ENCODE results near the gene SMAD6.
"Not testable (repeated sequence)": the region's sequence is repeated elsewhere in the genome, so short reads cannot be mapped to it uniquely, and the experiment has no call there.

The SMAD6 gene

DNA sequence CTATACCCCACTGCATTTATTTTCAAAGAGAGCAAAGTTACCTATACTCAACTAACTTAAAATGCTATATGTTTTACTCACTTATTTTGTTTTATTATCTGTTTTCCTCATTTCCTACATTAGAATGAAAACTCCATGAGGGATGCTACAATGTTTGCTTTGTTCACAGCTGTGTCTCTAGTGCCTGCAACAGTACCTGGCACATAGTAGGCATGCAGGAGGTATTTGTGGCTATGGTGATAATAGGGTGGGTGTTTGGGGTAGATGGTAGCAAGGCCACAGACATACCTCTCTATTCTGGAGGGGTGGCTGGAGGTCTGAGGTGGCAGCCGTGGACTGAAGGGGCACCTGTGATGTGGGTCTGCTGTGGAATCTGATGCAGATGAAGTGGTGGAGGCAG lies 24.7 kb upstream of the SMAD6 start:
- no peak for DNase-seq

DNA sequence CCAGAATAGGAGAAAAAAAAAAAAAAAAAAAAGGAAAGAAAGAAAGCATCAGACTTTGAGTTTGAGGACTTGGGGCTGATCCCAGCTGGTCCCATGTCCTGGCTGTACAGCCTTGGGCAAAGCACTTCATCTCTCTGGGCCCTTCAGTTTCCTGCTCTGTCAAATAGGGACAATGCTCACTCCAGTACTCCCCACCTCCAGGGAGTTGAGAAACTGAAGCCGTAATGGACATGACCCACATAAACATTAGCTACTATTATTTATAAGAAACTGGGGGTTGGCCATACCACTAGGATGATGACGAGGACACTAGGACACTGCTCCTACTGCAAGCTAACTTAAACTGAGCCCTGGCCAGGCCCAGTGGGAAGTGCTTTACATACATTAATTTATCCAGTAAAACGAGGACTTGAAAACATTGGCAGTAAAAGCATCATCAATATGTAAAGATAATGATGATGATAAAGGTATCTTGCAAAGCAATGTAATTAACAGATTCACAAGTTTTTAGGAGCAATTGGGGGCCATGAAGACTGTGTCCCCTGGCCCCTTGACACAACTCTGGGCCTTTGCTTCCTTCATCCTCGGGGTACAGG lies 22.9 kb upstream of the SMAD6 start:
- no peak for DNase-seq

DNA sequence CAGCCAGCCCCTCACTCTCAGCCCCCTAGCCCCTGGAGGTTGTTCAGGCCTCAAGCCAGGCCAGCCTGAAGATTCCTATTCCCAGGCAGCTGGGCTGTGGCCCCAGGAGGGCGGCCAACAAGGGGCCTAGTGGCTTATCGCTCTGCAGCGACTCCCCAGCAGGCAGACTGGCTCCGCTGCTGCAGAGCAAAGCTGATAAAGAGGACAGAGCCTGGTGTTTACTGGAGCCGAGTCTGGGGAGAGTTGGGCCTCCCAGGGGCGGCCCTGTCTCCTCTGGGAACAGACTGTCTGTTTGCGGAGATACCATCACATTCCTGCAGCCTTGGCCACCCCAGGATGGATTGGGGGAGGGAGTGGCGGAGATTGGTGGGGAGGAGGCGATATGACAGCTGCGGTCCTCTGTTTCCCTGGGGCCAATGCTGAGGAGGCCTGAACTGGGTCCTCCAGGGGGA lies 22.4 kb upstream of the SMAD6 start:
- no peak for DNase-seq

DNA sequence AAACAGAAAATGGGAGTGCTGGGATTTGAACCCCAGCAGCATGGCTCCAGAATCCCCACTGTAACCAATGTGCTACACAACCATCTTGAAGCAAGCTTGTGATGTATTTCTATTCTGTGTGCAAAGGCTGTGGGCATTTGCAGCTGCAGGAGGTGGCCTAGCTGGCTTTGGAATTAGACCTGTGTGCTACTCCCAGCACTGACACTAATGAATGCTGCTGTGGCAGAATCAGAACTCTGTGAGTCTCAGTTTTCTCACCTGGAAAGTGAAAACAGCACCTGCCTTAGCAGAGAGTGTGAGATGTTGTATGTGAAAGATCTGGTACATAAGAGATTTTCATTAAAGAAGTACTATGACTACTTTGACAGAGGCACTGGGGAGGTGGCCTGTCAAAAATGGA lies 21.5 kb upstream of the SMAD6 start:
- no peak for DNase-seq

DNA sequence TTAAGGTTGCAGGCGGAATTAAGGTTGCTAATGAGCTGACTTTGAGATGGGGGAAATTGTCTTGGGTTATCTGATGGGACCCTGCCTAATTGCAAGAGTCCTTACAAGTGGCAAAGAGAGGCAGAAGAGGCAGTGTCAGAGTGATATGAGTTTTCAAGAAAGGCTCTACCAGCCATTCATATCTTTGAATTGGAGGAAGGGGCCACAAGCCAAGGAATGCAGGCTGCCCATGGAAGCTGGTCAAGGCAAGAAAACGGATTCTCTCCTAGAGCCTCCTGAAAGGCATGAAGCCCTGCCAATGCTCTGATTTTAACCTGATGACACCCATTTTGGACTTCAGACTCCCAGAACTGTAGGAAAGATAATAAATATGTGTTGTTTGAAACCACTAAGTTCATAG lies 20.6 kb upstream of the SMAD6 start:
- no peak for DNase-seq

DNA sequence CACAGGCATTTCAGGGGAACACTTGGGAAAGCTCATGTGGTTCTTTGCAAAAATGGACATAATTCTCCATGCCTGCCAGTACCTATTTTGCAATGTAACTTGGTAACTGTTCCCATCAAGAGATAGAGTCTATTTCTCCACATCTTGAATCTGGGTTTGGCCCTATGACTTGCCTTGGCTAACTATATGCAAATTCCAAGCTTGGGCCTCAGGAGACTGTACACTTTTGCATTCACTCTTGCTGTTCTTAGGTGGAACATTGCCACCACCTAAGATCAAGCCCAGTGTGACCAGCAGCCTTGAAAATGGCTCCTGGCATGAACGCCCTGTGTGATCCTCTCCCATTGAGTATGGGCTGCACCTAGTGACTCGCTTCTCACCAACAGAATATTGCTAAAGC lies 19.8 kb upstream of the SMAD6 start:
- no peak for DNase-seq

DNA sequence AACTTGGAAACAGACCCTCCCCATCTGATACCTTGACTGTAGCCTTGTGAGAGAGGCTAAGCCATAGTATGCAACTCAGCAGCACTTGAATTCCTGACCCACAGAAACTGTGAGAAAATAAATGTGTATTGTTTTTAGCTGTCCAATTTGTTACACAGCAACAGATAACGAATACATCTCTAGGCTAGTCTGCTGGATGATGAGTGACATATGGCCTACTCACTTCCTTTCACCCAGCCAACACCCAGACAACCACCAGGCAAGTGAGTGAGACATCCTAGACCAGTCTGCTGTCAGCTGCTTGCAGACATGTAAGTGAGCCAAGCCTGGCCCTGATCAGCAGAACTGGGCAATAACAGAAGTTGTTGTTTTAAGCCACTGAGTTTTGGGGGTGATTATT lies 19.2 kb upstream of the SMAD6 start:
- no peak for DNase-seq

DNA sequence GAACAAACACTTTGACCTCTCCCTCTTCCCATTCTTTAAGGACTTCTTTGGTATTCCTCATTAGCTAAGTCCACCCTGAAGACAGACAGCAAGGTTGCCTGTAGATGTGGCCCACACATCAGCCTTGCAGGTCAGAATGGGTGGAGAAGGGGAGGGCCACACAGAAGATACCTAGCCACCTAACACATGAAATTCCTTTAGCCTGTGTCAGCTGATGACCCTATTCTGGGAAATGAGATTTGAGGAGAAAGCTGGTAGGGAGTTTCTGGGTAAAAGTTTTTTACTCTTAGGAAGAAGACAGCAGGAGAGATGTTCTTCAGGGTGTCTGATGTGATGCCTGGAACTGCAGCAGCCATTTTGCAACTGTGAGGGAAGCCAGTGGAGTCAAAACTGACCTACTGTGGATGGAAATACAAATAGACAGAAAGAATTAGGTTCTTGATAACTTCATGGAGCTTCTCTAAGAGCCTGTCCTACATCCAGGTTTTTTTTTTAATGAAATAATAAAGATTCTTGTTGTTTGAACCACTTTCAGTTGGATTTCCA lies 17.8 kb upstream of the SMAD6 start:
- no peak for DNase-seq

DNA sequence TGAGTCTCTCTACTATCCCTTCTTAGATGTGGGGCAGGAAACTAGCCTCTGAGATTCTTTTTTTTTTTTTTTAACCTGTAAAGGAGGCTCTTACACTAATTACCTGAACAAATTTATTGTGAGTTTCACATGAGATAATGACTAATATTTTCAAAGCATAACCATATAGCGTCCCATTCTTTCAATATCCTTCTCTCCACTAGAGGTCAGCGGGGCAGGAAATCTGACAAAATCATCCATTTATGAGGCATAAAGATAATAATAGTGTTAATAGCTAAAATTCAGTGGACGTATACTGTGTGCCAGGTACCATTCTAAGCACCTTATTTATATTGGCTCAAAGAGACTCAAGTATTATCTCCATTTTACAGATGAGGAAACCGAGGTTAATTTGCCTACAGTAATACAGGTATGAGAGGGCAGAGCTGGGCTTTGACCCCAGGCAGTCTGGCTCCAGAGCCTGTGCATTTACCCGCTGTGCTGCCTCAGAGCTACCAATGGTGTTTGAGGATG lies 16.3 kb upstream of the SMAD6 start:
- DNase-seq = no peak

DNA sequence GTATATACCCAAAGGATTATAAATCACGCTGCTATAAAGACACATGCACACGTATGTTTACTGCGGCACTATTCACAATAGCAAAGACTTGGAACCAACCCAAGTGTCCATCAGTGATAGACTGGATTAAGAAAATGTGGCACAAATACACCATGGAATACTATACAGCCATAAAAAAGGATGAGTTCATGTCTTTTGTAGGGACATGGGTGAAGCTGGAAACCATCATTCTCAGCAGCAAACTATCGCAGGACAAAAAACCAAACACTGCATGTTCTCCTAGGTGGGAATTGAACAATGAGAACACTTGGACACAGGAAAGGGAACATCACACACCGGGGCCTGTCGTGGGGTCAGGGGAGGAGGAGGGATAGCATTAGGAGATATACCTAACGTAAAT lies 11.1 kb upstream of the SMAD6 start:
- not testable (repeated sequence) for DNase-seq

DNA sequence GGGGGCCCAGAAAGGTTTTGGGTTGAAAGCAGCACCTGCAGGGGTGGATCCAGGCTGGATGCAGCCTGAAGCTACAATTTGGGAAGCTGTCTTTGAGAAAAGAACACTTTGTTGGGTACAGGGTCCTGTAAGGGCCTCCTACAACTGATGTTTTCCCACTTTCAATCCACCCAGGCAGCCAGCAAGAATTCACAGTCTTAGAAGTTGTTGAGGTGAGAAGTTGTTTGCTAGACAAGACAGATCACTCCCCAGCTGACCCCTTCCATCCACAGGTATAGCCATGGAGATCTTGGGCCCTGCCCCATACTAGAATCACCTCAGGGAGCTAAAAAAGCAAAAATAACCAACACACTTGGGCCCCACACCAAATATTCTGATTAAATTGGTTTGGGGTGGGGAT lies 10.3 kb upstream of the SMAD6 start:
- DNase-seq = no peak

DNA sequence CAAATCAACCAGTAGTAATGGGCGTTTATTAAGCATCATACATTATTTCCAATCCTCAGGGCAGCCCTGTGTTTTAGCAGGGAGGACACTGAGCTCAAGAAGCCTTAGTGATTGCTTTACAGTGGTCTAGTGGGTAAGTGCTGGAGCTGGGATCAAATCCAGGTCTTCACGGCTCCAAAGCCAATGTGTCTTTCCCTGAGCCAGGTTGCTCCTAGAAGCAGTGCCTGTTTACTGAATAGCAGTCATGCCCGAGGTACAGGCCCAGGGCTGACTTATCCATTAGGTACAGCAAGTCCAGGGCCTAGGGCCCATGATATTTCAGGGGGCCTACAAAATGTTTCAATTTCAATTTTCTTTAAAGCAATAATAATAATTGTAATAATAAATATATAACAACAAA lies 9.6 kb upstream of the SMAD6 start:
- DNase-seq = no peak

DNA sequence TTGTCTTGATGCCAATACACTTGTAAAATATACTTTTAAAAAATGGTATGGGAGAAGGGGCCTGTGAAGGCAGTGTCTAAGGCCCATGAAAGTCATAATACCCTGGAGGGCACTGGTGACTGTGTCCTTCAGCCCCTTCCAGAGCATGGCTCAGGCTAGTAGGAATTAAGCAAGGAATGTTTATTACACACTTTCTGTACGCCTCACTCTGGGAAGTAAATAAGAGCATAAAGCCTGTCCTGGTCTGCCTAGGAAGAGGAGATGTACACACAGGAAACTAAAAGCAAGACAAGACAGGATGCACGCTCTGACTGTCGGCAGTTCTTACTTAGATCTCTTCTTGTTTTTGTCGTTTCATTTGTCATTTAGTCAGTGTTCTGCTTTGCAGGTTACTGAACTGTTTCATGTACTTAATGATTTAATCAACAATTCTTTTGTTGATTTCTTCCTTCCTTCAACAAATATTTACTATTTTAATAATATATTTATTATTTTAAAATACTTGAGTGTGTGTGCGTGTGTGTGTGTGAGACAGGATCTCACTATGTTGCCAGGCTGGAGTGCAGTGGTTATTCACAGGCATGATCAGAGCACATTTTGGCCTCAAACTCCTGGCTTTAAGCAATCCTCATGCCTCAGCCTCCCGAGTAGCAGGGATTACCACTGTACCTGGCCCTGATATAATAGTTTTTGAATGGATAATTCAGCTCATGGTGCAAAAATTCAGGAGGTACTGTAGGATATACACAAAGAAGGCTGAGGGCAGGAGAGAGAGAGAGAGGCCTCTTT lies 9.0 kb upstream of the SMAD6 start:
- DNase-seq = no peak

DNA sequence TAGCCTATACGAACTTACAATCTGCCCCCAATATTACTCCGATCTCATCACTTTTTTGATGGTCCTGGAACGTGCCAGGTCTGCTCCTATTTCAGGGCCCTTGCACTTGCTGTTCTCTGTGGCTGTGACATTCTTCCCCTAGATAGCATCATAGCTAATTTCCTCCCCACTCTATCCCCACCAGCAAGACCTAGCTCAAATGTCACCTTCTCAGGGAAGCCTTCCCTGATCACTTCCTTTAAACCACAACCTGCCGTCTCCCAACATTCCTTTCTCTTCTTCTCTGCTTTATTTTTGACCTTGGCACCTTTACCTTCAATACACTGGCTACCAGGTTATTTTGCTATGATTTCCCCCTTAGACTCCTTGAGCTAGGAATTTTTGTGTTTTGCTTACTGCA lies 5.3 kb upstream of the SMAD6 start:
- DNase-seq = no peak

DNA sequence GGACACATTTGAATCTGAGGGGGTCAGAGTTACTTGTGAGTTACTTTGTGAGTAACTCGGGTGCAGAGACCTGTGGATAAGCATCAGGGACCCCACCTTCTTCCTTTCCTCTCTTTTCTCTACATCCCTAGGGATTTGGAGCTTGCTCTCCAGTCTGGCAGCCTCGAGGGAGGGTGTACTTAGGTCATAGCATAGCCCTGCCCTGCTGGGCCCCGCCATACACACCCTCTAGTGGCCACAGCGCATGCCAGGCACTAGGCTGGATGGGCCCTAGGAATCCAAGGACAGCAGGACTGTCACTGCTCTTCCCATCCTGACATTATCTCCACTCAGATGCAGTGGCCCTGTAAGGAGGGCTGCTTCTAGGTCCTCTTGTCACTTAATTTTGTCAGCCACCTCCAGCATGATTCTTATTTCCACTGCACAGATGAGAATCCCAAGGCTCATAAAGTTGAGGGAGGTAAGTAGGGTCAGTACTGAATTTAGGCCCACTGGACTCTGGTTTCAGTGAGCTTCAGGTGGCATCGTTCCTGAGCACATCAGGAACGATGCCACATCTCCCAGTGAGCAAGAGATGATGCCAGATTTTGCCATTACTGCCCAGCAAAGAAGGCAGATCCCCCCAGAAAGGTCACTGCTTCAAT lies 3.6 kb upstream of the SMAD6 start:
- DNase-seq = no peak

DNA sequence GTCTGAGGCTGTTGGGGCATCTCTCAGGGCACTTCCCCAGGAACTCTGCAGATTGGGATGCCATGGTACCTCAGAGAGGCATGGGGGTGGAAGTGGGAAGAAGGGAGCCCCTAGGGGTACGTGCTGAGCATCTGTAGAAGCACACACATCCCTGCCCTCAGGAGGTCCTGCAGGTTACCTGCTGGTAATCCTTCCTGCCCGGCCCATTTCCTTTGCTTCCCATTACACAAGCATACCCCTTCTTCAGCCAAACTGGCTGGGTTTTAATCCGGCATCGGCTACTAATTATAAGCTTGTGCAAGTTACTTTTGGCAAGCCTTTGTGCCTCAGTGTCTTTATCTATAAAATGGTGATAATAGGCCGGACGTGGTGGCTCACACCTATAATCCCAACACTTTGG lies 3.1 kb upstream of the SMAD6 start:
- no peak for DNase-seq

DNA sequence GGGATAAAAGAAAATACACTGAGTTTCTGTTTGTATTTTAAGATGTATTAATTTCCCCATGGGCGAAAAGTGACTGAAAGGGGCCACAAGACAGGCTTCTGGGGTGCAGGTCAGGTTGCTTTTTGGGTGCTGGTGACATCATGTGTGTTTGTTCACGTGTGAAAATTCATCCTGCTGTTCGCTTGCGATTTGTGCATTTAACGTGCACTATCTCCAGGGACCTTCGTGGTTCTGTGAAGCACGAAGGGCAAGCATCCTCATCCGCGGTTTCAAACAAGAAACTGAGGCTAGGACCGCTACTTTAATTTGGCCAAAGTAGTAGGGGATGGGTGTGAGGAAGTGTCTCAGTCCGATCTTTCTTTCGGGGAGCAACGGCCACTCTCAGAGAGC lies 1.6 kb upstream of the SMAD6 start:
- DNase-seq = peak; percentile 11

DNA sequence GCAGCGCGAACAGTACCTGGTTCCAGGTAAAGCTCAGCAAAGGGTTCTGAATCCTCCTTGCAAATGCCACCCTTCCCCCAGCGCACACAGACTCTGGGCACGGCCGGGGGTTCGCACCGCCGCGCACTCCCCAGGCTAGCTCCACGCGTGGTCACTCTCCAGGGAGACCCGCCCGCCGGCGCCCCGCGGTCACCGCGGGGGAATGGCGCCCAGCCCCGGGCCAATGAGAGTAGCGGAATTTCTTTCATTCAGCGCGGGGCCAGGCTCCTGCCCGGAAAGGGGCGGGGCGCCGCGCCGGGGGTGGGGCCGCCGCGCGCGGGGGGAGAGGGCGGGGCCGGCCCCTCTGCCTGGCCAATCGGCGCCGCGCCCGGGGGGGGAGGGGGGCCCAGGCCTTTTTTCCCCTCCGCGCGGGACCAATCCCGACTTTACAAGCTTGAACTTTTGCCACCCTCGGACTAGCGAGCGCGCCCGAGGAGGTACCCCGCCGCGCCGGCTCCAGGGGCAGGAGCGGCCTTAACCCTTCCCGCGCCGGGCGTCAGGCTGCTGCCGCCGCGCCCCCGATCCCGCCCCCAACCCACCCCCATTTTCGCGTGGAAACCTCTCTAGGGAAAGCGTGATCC lies 1.1 kb upstream of the SMAD6 start:
- peak; percentile 88 for DNase-seq

DNA sequence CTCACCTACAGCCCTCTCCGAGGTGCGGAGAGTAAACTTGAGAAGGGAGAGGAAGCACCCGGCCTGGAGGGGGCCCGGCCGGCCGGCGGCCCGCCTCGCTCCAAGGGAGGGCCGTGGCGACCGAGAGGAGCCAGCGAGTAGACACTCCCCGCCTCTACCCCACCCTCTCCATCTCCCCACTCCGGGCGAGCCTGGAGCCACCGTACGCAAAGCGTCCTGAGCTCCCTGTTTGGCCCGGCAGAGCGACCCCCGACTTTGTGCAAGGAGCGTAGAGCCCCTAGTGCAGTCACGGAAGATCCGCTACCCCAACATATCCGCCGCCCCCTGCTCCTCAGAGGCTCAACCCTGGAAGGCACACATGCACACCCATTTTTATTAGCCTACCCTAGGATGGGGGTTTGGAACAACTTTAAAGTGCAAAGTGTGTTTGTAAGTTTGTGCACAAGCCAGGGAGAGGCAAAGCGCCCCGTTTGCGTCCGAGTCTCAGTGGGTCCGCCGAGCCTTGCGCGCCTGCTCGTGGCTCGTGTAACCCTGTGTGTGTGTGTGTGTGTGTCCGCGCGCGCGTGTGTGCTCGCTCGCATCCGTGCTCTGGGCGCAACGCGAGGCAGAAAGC lies 508 bp upstream of the SMAD6 start:
- DNase-seq = no peak

DNA sequence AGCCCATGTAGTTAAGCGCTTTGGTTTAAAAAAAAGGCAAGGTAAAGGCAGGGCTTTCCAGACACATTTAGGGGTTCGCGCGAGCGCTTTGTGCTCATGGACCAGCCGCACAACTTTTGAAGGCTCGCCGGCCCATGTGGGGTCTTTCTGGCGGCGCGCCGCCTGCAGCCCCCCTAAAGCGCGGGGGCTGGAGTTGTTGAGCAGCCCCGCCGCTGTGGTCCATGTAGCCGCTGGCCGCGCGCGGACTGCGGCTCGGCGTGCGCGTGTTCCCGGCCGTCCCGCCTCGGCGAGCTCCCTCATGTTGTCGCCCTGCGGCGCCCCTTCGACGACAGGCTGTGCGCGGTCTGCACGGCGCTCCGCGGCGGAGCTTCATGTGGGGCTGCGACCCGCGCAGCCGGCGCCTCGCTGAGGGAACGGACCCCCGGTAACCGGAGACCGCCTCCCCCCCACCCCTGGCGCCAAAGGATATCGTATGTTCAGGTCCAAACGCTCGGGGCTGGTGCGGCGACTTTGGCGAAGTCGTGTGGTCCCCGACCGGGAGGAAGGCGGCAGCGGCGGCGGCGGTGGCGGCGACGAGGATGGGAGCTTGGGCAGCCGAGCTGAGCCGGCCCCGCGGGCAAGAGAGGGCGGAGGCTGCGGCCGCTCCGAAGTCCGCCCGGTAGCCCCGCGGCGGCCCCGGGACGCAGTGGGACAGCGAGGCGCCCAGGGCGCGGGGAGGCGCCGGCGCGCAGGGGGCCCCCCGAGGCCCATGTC lies 927 bp downstream of the SMAD6 start:
- no peak for DNase-seq

DNA sequence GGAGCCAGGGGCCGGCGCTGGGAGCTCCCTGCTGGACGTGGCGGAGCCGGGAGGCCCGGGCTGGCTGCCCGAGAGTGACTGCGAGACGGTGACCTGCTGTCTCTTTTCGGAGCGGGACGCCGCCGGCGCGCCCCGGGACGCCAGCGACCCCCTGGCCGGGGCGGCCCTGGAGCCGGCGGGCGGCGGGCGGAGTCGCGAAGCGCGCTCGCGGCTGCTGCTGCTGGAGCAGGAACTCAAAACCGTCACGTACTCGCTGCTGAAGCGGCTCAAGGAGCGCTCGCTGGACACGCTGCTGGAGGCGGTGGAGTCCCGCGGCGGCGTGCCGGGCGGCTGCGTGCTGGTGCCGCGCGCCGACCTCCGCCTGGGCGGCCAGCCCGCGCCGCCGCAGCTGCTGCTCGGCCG lies 1.5 kb downstream of the SMAD6 start:
- peak; percentile 9 for DNase-seq

All from CD4-positive, alpha-beta T cell treated with Interleukin-10 for 1 hour (primary cell).